GM10847 (cell line): ENCODE data around the gene TMEM255B.

Source experiments
- POLR2A ChIP-seq: IDR thresholded peaks from 2 replicates; pipeline ENCODE4 v1.6.1; 2011; ENCODE audit not compliant: insufficient read length; ENCODE audit errors: extremely low read depth

TMEM255B gene

GRCh38 chr13:113745059-113745458 is 14.0 kb upstream of the TMEM255B start:
- TF ChIP-seq POLR2A = no peak

DNA sequence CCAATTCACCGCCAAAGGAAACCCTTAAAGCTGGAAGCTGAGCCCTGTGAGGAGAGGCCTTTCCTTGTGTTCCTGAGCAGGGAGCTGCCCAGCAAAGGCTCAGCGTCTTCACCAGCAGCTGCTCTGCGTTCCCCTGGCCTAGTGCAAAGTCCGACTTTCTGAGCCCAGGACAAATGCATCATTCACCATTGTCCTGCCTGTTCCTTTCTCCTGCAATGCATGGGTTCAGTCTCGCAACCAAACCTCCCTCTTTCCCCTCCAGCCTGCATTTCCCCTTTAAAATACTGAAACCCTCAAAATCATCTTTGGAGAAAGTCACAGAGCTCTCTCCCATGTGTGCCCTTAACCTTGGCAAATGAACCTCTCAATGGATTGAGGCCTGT is 12.9 kb upstream of the TMEM255B start:
- TF ChIP-seq POLR2A = no peak

- no peak for TF ChIP-seq POLR2A
These were observed 12.4 kb upstream of the TMEM255B start for GRCh38 chr13:113746671-113747070.

GRCh38 chr13:113747291-113747833 is 11.7 kb upstream of the TMEM255B start:
- TF ChIP-seq POLR2A = no peak

GRCh38 chr13:113748101-113748861 is 10.7 kb upstream of the TMEM255B start:
- TF ChIP-seq POLR2A = no peak

GRCh38 chr13:113748862-113749451 is 10.1 kb upstream of the TMEM255B start:
- TF ChIP-seq POLR2A = no peak

GRCh38 chr13:113749507-113749906 is 9.5 kb upstream of the TMEM255B start:
- TF ChIP-seq POLR2A = no peak

DNA sequence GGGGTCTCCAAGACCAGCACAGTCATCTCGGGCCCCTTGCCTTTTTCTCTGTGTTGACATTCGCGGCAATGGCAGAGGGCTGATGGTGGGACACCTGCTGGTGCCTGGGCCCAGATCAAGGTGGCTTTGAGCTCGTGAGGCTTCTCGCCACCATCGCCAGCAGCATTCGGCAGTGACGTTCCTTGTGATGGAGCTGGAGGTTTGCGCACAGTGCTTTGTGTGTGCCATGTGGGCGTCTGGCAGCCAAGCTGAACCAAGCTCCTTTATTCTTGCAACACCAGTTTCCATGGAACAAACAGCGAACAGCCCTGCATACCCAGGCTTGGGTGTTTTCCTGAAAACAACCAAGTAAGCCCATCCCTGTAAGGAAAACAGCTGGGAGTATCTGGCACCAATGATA is 9.1 kb upstream of the TMEM255B start:
- no peak for TF ChIP-seq POLR2A

- TF ChIP-seq POLR2A = no peak
These were observed 8.2 kb upstream of the TMEM255B start for GRCh38 chr13:113750554-113751399.

- TF ChIP-seq POLR2A = no peak
These were observed 7.5 kb upstream of the TMEM255B start for GRCh38 chr13:113751491-113751890.

GRCh38 chr13:113753171-113753570 is 5.9 kb upstream of the TMEM255B start:
- TF ChIP-seq POLR2A = no peak

GRCh38 chr13:113754242-113754641 is 4.8 kb upstream of the TMEM255B start:
- no peak for TF ChIP-seq POLR2A

DNA sequence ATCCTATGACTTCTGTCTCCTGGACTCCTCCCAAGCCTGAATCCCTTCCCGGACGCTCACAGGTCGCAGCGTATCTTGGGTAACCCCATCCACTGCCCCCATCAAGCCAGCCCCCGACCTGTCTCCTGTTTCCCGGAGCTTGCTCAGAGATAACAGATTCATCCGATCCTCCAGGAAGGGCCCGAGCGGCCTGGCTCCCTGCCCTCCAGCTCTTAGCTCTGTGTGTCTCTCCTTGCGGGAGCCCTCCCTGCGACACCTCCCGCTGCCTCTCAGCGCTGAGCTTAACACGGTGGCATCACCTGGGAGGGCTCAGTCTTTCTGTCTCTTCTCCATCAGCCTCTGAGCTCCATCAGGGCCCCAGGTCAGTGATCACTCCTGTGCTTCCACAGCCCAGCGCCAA is 4.3 kb upstream of the TMEM255B start:
- TF ChIP-seq POLR2A = no peak

GRCh38 chr13:113756441-113757097 is 2.5 kb upstream of the TMEM255B start:
- no peak for TF ChIP-seq POLR2A

- no peak for TF ChIP-seq POLR2A
These were observed 605 bp downstream of the TMEM255B start for GRCh38 chr13:113759525-113760137.
